Neural cell (in vitro differentiated cells): ENCODE data around the gene PALM3.

ENCODE experiments used
- EZH2 ChIP-seq: fragments of 200-600, 300-800 bp; shearing (Covaris generic), sonication (generic); IDR thresholded peaks from 2 replicates; pipeline ENCODE4 v1.6.1; 2014; ENCODE audit warnings: antibody characterized with exemption, low read length, borderline replicate concordance, mild to moderate bottlenecking; ENCODE audit not compliant: insufficient read depth, poor library complexity, severe bottlenecking
- MXI1 ChIP-seq: fragments of 450-650 bp; conservative IDR thresholded peaks from 2 replicates; pipeline ENCODE4 v1.6.1; 2014; ENCODE audit warnings: antibody characterized with exemption, mild to moderate bottlenecking; ENCODE audit not compliant: poor library complexity, severe bottlenecking
- POLR2AphosphoS5 ChIP-seq: IDR thresholded peaks from 2 replicates; pipeline ENCODE4 v1.6.1; 2012
- RAD21 ChIP-seq: fragments of 450-650 bp; conservative IDR thresholded peaks from 2 replicates; pipeline ENCODE4 v1.6.1; 2014; ENCODE audit warnings: antibody characterized with exemption, mild to moderate bottlenecking, moderate library complexity
- TF ChIP-seq, protein P1 (sequence below): fragments of 450-650 bp; IDR thresholded peaks from 2 replicates; pipeline ENCODE4 v1.5.1; 2014; ENCODE audit warnings: antibody characterized with exemption, mild to moderate bottlenecking, moderate library complexity; ENCODE audit not compliant: poor library complexity, severe bottlenecking

DNA sequence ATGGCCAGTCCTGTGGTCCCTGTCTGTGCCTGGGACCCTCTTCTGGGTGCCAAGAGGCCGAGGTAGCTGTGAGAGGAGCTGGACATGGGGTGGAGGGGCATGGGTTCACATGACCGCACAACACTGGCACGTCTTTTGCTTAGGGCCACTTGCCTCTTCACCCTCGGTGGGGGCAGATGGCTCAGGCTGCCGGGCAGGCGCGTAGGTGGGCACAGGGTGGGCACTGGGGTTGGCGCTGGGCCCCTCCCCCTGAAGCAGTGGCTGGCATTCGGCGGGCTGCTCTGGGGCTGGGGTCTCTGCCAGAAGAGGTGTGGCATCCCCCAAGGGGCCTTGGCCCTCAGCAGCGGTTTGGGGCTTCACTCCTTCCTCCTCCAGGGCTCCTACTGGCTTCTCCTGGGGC, 8.4 kb downstream of the PALM3 start:
- TF ChIP-seq, protein P1, sequence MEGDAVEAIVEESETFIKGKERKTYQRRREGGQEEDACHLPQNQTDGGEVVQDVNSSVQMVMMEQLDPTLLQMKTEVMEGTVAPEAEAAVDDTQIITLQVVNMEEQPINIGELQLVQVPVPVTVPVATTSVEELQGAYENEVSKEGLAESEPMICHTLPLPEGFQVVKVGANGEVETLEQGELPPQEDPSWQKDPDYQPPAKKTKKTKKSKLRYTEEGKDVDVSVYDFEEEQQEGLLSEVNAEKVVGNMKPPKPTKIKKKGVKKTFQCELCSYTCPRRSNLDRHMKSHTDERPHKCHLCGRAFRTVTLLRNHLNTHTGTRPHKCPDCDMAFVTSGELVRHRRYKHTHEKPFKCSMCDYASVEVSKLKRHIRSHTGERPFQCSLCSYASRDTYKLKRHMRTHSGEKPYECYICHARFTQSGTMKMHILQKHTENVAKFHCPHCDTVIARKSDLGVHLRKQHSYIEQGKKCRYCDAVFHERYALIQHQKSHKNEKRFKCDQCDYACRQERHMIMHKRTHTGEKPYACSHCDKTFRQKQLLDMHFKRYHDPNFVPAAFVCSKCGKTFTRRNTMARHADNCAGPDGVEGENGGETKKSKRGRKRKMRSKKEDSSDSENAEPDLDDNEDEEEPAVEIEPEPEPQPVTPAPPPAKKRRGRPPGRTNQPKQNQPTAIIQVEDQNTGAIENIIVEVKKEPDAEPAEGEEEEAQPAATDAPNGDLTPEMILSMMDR, result no peak
- TF ChIP-seq EZH2 (no peak), MXI1 (no peak), RAD21 (no peak), POLR2AphosphoS5 (no peak)
